HG02642 (cell line): Measurements from ENCODE around the gene SHANK1.
"Not testable (repeated sequence)": the region's sequence is repeated elsewhere in the genome, so short reads cannot be mapped to it uniquely, and the experiment has no call there.

ENCODE experiments used
- ATAC-seq: cut with Tn5 transposase; IDR thresholded peaks from one replicate; pipeline ENCODE4 v1.9.1; 2021; ENCODE audit warnings: mild to moderate bottlenecking; ENCODE audit not compliant: unreplicated experiment, poor library complexity

The SHANK1 gene

DNA sequence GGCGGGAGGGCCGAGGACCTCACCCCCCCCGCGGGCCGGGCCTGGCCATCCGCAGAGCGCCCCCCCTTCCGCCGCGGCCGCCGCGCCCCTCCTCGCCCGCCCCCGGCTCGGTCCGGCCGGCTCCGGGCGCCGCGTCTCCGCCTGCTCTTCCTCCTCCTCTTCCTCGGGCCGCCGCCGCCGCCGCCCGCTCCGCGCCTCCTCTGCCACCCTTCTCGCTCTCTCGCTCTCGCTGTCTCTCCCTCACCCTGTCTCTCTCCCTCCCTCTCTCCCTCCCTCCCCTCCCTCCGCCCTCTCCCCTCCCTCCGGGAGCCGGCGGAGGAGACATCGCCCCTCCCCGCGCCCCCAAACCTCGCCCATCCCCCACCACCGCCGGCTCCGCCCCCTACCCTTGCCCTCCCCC is at the start of gene SHANK1:
SHANK1 (minus strand) TSS at position 237 of the 400 bp plus-strand sequence. CDS start 2,883 bp downstream, outside the sequence.
- no peak for ATAC-seq

- ATAC-seq: no peak
Observed at GRCh38 chr19:50768277-50768676, 48.7 kb upstream of the SHANK1 start.

GRCh38 chr19:50767263-50767662 is 47.7 kb upstream of the SHANK1 start:
- ATAC-seq: not testable (repeated sequence)

GRCh38 chr19:50766746-50767145 is 47.1 kb upstream of the SHANK1 start:
- not testable (repeated sequence) for ATAC-seq

- no peak for ATAC-seq
Observed at GRCh38 chr19:50764409-50764808, 44.8 kb upstream of the SHANK1 start.

GRCh38 chr19:50763521-50763920 is 43.9 kb upstream of the SHANK1 start:
- ATAC-seq: not testable (repeated sequence)

DNA sequence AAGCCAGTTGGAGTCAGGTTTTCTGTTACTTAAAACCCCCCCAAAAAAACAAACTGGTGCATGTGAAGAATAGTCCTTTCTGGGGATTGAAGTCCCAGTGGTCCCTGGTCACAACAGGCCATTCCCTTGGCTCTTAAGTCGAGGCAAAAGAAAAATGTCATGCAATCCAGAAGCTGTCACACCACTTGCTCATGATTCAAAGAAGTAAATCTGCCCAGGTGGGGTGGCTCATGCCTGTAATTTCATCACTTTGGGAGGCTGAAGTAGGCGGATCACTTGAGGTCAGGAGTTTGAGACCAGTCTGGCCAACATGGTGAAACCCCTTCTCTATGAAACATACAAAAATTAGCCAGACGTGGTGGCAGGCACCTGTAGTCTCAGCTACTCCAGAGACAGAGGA is 41.9 kb upstream of the SHANK1 start:
- not testable (repeated sequence) for ATAC-seq

DNA sequence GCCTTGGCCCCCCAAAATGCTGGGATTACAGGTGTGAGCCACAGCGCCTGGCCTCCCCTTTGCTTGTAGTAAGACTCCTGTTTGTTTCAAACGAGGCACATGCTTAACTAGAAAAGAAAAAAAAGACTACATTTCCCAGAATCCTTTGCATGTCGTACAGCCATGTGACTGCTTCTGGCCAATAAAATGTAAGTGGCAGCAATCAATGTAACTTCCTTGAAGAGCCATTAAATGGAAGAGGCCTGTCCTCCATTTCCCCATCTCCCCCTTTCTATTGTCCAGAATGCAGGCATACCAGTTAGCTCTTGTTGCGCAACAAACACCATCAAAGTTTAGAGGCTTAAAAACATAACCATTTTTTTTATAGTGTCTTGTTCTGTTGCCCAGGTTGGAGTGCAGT is 40.3 kb upstream of the SHANK1 start:
- no peak for ATAC-seq

- not testable (repeated sequence) for ATAC-seq
Observed at GRCh38 chr19:50759076-50759475, 39.5 kb upstream of the SHANK1 start.

GRCh38 chr19:50757624-50758023 is 38.0 kb upstream of the SHANK1 start:
- not testable (repeated sequence) for ATAC-seq

- not testable (repeated sequence) for ATAC-seq
Observed at GRCh38 chr19:50756244-50756643, 36.6 kb upstream of the SHANK1 start.

DNA sequence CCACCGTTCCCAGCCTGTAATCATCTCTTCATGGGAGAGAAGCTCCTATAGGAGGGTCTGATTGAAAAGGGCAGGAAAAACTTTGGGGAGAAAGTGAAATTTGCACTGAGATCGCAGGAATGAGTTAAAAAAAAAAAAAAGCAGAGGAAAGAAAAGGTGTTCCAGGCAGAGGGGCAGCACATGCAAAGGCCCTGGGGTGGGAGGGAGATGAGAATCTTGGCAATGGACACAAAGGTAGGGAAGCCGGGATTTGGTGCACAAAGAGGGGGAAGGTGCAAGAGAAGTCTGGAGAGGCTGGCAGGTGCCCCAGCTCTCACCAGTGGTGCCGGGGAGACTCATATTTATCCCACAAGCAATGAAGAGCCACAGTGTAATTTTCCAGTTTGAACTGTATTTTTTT is 34.3 kb upstream of the SHANK1 start:
- no peak for ATAC-seq

- no peak for ATAC-seq
Observed at GRCh38 chr19:50750010-50750409, 30.4 kb upstream of the SHANK1 start.

- ATAC-seq: no peak
Observed at GRCh38 chr19:50749490-50749889, 29.9 kb upstream of the SHANK1 start.

GRCh38 chr19:50747141-50747540 is 27.5 kb upstream of the SHANK1 start:
- not testable (repeated sequence) for ATAC-seq

GRCh38 chr19:50745221-50745620 is 25.6 kb upstream of the SHANK1 start:
- no peak for ATAC-seq

- ATAC-seq: no peak
Observed at GRCh38 chr19:50743537-50743936, 23.9 kb upstream of the SHANK1 start.

GRCh38 chr19:50741179-50741933 is 21.8 kb upstream of the SHANK1 start:
- no peak for ATAC-seq

DNA sequence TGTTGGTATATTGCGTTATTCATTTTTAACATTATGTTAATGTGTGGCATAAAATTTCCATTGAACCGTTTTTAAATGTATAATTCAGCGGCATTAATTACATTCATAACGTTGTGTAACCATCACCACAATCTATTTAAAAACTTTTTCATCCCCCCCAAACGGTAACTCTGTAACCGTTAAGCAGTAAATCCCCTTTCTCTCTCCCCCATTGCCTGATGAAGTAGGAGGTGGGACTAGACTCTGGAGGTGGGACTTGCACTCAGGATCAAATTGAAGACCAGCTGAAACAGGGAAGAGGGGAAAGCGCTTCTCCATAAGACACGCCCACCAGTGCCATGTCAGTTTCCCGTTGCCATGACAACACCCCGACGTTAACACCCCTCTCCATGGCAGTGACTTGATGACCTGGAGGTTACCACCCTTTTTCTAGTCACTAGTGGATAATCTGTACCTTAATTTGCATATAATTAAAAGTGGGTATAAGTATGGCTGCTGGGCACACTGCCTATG is 20.4 kb upstream of the SHANK1 start:
- no peak for ATAC-seq

- no peak for ATAC-seq
Observed at GRCh38 chr19:50739132-50739913, 19.7 kb upstream of the SHANK1 start.

GRCh38 chr19:50736338-50736737 is 16.7 kb upstream of the SHANK1 start:
- no peak for ATAC-seq
